GM18505 (cell line): ENCODE data around the gene RMDN2.
"Not testable (repeated sequence)": the region's sequence is repeated elsewhere in the genome, so short reads cannot be mapped to it uniquely, and the experiment has no call there.

ENCODE experiments used
- ATAC-seq: cut with Tn5 transposase; IDR thresholded peaks from one replicate; pipeline ENCODE4 v1.9.1; 2021; ENCODE audit not compliant: unreplicated experiment
- POLR2A ChIP-seq: IDR thresholded peaks from 4 replicates; pipeline ENCODE4 v1.6.1; 2011; ENCODE audit warnings: borderline replicate concordance; ENCODE audit not compliant: insufficient read depth, insufficient read length; ENCODE audit errors: extremely low read depth

The RMDN2 gene

DNA sequence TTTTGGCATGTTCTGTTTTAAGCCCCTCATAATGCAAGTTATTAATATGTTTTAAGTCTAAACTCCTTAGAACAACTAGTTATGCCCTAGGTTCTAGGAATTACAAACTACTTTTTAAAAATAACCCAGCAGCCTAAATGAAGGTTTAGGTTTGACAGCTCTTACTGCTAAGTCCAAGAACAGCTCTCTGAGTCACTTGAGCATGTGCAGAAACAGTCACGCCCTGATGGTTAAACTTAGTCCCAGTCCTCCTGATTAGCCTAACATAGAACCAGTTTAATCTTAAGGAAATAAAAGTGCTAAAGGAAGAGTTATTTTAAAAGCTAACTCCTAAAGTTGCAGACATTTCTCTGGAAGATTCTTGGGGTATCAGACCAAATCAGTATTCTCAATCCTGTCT is 72.5 kb downstream of the RMDN2 start:
- no peak for TF ChIP-seq POLR2A
- ATAC-seq = no peak

DNA sequence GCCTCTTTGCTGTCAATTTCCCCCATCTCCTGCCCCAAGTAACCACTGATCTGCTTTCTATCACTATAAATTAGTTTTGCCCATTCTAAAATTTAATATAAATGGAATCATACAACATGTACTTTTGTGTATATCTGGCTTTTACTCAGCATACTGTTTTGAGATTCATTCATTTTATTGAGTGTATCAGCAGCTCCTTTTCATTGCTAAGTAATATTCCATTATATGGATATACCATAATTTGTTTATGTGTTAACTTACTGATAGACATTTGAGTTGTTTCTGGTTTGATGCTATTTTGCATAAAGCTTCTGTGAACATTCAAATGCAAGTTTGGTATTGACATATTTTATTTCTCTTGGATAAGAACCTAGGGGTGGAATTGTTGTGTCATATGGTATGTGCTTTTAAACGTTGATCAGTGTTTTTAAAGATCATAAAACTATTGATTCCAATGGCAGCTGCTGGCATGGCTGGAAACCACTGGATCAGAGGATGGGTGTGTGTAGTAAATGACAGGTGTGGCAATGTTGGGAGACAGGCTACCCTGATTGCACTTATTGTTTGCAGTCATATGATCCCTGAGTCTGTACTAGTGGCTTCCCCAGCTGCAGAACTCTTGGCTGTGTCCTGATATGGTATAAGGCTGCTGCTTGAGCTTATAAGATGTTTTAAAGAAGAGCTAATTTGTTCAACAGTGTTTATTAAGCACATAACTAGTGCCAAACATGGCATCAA is 75.6 kb downstream of the RMDN2 start:
- ATAC-seq = no peak
- TF ChIP-seq POLR2A = no peak

DNA sequence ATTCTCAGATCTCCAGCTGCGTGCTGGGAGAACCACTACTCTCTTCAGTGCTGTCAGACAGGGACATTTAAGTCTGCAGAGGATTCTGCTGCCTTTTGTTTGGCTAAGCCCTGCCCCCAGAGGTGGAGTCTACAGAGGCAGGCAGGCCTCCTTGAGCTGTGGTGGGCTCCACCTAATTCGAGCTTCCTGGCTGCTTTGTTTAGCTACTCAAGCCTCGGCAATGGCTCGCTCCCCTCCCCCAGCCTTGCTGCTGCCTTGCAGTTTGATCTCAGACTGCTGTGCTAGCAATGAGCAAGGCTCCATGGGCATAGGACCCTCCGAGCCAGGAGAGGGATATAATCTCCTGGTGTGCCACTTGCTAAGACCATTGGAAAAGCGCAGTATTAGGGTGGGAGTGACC is 85.1 kb downstream of the RMDN2 start:
- not testable (repeated sequence) for ATAC-seq

DNA sequence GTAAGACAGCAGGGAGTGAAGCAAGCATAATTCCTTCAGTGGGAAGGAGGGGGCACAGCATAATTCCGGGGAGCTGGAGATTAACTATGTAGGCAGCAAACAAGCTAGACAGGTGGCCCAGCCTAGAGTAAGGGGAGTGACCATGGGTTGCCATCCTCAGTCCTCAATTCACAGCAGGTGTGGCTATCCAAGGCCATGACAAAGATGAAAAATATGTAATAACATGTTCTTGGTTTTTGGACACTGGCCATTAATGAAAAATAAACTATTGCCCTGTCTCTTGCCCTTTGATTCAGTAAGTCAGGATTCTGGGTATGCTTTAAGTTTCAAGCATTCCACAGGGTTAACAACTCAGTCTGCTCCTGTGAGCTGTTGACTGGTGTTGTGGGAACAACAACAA is 85.9 kb downstream of the RMDN2 start:
- no peak for ATAC-seq
- no peak for TF ChIP-seq POLR2A

DNA sequence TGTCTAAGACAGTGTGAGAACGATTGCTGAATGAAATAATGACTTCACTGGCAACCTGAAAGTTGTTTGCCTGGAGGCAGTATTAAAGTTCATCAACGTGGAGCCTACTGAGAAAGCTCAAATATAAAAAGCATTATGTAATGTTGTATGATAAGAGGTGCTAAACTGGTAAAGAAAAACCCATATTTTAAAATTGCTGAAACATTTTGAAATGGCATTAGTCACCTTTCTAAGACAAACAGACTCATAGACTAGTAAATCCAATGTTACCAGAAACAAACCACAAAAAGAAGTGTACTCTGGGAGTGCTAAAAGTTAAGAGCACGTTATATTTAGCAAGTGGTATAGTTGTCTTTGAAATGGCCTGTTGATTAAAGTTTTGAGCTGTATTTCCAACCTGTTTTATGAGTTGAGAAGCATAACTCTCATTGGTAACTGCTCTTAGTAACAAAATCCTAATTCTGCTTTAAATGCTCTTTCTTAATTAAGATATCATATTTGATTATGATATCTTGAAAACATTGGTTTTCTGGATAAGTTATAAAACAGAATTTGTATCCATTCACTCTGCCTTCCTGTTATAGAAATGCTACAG is 88.2 kb downstream of the RMDN2 start:
- ATAC-seq = no peak
- TF ChIP-seq POLR2A = no peak

DNA sequence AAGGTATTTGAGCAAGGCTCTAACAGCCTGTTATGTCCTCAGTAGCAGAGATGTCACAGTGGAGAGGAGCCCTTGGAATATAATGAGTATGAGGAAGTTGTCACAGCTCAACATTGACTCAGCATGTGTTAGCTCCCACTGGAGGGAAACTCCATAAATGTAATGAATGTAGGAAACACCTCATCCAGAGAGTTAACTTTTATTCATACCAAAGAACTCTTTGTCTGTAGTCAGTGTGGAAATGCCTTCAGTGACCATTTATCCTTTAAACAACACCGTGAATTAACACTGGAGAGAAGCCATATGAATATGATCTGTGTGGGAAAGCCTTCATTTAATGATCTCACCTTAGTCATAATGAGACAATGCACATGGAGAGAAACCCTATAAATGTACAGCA is 91.1 kb downstream of the RMDN2 start:
- no peak for ATAC-seq
- no peak for TF ChIP-seq POLR2A

DNA sequence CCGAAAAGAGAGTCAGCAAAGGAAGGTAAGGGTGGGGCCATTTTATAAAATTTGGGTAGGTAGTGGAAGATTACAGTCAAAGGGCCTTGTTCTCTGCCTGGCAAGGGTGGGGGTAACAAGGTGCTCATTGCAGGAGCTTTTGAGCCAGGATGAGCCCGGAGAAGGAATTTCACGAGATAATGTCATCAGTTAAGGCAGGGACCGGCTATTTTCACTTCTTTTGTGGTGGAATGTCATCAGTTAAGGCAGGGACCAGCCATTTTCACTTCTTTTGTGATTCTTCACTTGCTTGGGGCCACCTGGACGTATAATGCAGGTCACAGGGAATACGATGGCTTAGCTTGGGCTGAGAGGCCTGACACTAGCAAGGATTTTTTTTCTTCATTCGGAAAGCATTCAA is 92.7 kb downstream of the RMDN2 start:
- TF ChIP-seq POLR2A = no peak
- ATAC-seq = no peak

DNA sequence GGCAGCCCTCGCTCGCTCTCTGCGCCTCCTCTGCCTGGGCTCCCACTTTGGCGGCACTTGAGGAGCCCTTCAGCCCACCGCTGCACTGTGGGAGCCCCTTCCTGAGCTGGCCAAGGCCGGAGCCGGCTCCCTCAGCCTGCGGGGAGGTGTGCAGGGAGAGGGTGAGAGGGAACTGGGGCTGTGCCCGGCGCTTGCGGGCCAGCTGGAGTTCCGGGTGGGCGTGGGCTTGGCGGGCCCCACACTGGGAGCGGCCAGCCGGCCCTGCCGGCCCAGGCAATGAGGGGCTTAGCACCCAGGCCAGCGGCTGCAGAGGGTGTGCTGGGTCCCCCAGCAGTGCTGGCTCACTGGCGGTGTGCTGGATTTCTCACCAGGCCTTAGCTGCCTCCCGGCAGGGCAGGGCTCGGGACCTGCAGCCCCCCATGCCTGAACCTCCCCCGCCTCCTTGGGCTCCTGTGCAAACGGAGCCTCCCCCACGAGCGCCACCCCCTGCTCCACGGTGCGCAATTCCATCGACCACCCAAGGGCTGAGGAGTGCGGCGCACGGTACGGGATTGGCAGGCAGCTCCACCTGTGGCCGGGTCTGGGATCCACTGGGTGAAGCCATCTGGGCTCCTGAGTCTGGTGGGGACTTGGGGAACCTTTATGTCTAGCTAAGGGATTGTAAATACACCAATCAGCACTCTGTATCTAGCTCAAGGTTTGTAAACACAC is 95.4 kb downstream of the RMDN2 start:
- ATAC-seq = not testable (repeated sequence)

DNA sequence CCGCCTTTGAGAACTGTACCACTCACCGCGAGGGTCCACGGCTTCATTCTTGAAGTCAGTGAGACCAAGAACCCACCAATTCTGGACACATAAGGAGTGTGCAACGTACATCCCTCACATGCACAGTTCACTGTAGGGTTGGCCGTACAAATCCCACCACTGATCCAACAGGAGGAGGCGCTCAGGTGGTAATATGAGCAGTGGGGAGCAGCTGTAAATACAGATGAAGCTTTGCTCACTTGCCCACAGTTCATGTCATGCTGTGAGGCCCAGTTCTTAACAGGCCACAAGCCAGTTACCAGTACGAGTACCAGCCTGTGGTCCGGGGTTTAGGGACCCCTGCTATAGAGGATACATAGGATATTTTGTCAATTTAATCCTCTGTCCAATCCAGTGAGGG is 96.5 kb downstream of the RMDN2 start:
- no peak for ATAC-seq
- TF ChIP-seq POLR2A = no peak

DNA sequence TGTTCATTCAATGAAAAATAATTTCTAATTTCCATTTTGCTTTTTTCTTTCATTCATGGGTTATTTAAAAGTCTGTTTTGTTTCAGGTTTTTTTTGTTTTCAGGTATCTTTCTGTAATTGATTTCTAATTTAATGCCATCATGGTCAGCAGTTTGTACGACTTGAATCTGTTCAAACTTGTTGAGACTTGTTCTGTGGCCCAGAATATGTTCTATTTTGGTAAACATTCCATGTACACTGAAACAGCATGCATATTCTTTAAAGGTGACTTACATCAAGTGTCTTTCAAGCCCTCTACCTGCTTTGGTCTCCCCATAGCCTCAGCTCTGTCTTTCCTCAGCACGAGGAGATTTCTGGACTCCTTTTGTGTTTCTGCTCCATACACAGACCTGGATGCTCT is 101.8 kb downstream of the RMDN2 start:
- no peak for ATAC-seq
- no peak for TF ChIP-seq POLR2A

GRCh38 chr2:38028829-38029228 is 103.7 kb downstream of the RMDN2 start:
- TF ChIP-seq POLR2A = no peak
- no peak for ATAC-seq

DNA sequence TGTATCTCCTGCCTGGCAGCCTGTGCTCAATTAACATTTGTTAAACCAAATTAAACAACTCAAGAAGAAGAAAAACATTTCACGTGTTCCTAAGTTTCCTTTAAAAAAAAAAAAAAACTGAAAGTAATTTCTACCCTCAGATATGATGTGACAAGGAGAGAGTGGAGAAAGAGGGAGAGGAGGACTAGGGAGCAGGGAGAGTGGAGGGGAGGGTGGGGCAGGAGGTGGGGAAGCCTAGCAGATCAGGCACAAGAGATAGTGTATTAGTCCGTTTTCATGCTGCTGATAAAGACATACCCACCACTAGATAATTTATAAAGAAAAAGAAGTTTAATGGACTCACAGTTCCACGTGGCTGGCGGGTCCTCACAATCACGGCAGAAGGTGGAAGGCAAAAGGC is 104.4 kb downstream of the RMDN2 start:
- no peak for ATAC-seq
- TF ChIP-seq POLR2A = no peak

DNA sequence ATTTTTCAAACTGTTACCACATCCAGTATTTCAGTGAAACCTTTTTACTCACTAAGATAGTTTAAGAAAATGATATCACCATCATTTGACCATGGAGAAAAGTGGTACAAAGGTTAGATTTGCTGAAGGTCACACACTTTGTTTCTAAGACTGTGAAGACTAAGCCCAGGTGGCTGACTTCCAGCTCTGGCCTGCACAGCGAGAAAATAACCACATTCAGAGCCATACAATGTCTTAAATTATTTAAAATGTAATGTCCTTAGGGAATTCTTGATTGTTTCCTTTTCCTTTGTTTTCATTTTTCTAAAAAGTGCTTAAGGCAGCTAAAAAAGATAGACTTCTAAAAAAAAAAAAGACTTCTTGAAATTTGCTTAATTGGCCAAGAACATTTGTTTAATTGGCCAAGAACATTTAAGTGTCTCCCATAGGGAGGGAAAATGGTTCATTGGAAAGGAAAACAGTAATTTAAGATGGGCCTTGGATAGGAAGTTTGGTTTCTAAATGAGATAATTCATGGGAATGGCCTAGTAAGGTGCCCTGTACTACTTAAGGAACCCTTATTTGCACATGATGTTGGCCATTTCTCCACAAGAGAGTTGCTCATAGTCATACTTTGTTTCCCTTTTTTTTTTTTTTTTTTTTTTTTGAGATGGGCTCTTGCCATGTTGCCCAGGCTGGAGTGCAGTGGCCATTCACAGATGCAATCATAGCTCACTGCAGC is 105.7 kb downstream of the RMDN2 start:
- no peak for TF ChIP-seq POLR2A
- ATAC-seq = no peak

- ATAC-seq = no peak
- TF ChIP-seq POLR2A = no peak
These were observed 107.9 kb downstream of the RMDN2 start for GRCh38 chr2:38032946-38033345.

DNA sequence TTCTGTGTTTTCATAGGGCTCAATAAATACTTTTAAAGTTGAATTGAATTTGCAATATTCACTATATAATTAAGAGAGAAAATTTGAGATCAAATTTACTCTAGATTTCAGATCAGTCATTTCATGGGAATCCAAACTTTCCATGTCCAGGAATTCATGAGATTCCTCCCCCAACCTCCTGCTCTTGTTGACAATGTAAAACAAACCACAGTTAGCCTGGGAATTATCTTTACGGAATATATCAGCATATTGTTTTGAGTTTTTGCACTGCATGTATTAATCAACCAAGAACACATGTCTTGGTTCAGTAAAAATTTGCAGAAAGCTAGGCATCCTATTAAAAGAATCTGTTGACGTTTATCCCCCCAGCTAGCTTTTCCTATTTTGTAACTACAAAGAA is 108.6 kb downstream of the RMDN2 start:
- no peak for ATAC-seq
- no peak for TF ChIP-seq POLR2A
